GM21423 (cell line): Measurements from ENCODE around the gene MSTO1.
"Not testable (repeated sequence)": the region's sequence is repeated elsewhere in the genome, so short reads cannot be mapped to it uniquely, and the experiment has no call there.

Source experiments
- ATAC-seq: cut with Tn5 transposase; IDR thresholded peaks from one replicate; pipeline ENCODE4 v1.9.1; 2021; ENCODE audit warnings: mild to moderate bottlenecking, moderate library complexity; ENCODE audit not compliant: unreplicated experiment

Gene MSTO1

DNA sequence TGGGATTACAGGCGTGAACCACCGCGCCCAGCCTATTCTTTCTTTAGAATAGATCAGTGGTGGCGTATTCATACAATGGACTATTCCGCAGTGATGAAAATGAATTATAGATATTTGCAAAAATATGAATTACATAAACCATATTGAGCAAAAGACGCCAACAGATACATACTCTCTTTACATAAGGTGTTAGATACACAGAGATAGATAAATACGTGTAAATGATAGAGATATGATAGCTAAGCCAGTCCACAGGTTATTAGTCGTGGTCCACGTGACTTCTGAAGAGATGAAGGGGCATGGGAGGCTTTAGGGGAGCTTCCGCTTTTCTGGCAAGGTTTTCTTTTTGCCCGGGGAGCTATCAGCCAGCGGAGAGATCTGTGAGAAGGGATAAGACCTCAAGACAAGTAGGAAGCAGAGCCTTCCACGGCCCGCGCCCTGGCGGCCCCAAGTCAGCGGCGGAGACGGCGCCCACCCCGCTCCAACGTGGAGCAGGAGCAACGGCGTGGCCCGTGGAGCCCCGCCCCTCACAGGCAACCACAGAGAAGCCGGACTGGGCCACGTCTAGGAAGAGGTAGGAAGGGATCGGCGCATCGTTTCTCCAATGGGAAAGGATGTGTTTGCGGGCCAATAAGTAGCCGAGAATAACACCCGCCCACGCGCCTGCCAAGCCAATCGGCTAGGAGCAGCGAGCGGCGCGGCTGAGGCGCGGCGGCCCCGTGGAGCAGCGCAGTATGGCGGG is at the start of gene MSTO1:
MSTO1 (plus strand) TSS at position 704 of the 742 bp plus-strand sequence; CDS start at position 735, 31 bp downstream.
- ATAC-seq: peak; percentile 93

DNA sequence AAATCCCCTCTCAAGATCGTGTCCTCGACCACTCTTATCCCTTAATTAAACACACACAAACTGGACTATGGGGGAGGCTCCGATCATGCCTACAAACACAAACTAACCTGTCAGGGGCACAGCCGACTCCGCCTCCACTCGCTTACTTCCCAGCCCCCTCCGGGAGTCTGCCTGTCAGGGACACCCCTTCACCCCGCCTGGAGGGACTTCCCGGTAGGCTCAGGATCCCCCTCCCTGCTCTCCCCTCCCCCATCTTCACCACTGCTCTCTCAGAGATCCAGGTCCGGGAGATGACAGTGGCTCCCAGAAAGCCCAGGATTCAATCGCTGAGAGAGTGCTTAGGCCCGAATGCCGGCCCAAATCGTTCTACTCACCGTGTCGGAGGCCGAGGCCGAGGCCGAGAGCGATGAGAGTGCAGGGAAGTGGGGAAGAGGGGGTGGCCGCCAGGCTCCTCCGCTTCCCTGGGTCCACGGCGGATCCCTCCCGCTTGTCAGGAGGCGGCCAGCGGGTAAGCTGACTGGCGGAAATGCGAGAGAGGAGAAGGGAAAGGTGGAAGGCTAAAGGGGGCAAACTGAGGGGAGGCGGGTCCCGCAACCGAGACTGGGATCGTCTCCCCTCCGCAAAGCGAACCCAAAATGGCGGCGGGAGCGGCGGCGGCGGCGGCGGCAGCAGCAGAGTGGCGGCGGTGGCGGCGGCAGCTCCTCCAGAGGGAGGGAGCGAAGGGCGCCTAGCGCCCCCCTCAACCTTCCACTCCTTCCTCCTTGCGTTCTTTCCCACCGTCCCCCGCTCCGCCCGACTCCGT is 48.0 kb upstream of the MSTO1 start:
- ATAC-seq: peak; percentile 18

DNA sequence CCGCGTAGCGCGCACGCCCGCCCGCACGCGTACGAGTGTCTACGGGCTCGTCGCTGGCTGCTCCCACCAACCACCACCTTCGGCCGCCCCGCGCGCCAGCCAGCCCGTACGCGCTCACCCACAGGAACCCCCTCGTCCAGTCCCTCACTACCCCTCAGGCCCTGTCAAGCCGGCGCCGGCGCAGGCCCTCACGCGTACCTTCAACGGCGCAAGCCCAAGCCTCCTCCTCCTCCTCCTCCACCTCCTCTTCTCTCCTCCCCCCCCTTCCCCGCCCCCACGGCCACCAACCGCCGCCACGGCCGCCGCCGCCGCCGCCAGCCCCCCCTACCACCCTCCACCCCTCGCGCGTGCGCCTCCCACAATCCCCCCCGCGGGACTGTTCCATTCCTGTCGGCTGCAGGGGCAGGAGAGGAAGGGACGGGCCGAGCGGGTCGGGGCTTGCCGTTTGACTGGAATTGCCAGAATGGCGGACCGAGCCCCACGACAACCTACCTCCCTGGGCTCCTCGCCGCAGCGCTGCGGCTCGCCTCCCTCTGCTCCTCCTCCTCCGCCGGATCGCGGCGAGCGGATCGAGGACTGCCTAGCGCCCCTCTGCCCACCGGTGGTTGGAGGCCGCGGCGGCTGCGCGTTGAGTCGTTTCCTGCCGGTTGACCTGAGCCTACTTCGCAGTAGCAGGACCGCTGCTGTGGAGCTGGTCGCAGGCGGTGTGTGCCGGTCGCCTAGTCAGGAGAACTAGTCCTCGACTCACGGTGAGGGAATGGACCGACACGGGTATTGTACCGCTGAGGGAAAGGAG is 47.2 kb upstream of the MSTO1 start, which contains the start of gene ASH1L:
ASH1L (minus strand) TSS at position 223 of the 796 bp plus-strand sequence. CDS start 41,284 bp downstream, outside the sequence.
- ATAC-seq: peak; percentile 71

DNA sequence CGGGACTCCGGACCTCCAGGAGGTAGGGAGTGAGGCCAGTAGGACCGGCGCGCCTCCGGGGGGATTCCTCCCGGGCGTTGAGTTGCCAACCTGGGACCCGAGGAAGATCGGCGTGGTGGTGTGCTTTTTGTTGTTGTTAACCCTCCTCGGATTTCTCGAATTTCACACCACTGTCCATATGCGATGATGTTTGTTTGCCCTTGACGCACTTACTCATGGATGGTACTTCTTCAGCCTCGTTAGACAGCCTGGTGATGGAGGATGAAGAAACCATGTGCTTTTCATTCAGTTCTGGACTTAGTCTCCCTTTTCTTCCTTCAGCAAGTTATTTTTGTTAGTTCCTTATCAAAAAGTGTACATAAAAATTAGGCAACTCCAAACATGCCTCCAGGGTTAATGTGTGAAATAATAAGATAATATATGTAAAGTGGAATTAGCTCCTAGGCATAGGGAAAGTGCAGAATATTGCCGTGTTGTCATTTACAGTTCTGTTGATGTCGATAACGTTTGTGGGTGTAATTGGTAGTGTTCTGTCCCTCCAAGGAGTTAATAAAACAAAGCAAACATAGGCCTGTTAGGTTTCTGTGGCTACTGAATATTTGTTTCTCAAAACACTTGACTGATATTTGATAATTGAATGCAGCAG is 46.5 kb upstream of the MSTO1 start:
- ATAC-seq: not testable (repeated sequence)

DNA sequence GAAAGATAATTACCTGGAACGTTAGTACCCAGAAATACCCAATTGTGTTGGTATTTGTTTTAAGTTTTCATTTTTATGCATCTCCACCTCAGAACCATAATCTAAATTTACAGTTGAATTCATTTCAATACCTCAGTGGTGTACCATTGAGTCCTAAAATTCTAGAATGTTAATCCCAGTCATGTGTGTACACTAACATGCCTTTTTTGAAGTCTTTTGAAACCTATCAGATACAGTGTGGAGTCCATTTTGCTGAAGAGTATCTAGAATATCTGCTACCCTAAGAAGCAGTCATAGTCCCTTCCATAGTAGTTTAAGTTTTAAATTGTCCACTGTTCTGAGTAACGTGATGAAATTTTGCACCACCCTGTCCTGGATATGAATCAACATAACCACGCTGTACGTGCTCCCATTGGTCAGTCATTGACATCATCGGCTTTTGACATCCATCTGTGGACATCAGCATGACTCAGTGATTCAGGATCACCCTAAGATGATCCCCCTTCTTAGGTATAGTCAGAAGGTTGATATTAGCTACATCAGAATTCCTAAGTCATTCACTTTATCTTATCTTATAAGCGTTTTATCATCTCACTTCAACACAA is 39.9 kb upstream of the MSTO1 start:
- ATAC-seq: no peak

DNA sequence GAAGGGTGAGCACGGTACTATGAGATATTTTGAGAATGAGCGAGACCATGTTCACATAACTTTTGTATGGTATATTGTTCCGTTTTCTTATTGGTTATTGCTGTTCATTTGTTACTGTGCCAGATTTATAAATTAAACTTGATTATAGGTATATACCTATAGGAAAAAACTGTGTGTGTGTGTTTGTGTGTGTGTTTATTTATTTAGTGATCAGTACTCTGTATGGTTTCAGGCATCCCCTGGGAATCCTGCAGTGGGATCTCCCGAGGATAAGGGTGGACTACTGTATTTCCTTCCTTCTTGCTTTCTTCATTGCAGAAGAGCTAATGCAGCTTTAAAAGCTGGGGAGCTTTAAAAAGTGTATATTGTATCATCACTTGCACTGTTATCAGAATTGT is 39.4 kb upstream of the MSTO1 start:
- no peak for ATAC-seq

DNA sequence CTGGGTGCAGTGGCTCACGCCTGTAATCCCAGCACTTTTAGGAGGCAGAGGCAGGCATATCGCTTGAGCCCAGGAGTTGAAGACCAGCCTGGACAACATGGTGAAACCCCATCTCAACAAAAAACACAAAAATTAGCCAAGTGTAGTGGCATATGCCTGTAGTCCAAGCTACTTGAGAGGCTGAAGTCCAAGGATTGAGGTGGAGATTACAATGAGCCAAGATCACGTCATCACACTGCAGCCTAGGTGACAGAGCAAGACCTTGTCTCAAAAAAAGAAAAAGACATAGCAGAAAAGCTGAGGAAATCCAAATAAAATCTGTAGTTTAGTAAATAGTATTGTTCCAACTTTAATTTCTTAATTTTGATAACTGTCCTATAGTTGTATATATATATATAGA is 35.9 kb upstream of the MSTO1 start:
- ATAC-seq: no peak

DNA sequence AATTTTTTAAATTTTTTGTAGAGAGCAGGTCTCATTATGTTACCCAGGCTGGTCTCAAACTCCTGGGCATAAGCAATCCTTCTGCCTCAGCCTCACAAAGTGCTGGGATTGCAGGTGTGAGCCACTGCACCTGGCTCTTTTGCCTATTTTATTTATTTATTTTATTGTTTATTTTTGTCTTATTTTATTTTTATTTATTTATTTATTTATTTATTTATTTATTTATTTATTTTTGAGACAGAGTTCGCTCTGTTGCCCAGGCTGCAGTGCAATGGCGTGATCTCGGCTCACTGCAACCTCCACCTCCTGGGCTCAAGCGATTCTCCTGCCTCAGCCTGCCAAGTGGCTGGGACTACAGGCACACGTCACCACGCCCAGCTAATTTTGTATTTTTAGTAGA is 34.4 kb upstream of the MSTO1 start:
- ATAC-seq: not testable (repeated sequence)

DNA sequence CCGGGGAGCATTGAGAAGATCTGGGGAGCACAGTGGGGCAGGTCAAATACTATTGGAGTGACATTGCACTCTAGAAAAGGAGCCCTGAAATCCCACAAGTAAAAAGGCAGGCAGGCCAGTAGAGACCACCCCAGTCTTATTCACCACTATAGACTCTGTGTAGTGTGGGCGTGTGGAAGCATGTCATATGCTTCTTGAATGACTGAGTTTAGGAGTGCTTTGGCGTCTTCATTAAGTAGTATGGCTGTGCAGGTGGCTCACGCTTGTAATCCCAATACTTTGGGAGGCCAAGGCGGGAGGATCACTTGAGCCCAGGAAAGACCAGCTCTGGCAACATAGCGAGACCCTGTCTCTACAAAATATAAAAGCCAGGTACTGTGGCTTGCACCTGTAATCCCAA is 26.2 kb upstream of the MSTO1 start:
- ATAC-seq: not testable (repeated sequence)

DNA sequence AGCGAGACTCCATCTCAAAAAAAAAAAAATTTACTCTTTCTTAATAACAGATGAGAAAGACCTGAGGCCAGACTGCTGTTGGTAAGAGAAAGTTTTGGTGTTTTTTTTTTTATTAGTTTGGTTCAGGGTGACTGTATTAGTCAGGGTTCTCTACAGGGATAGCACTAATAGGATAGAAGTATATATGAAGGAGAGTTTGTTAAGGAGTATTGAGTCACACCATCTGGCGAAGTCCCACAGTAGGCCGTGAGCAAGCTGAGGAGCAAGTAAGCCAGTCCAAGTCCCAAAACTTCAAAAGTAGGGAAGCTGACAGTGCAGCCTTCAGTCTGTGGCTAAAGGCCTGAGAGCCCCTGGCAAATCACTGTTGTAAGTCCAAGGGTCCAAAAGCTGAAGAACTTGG is 20.7 kb upstream of the MSTO1 start:
- not testable (repeated sequence) for ATAC-seq

DNA sequence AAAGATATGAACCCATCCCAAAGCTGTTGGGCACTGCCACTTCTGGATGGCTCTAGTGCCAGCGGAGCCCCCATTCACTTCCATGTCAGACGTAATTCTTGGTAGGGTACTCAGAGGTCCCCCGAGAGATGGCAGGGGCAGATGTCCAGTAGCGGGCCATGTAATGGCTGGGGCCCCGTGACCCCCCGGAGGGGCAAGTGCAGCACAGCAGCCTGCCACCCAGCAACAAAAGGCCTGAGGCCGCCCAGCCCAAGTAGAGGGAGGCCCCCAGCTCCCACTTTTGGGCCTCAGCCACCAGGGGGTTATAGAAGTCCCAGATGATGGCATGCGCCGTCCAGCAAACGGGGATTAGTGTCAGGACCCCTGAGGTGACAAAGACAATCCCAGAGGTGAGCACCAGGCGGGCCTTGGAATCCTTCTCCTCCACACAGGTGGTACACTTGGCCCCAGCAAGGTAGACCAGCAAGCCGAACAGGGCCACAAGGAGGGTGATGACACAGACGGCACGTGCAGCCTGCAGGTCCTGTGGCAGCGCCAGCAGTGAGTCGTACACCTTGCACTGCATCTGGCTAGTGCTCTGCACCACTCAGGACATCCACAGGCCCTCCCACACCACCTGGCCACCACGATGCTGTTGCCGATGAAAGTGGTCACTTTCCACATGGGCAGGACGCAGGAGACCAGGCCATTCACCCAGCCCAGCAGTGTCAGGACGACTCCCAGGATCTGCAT is 19.3 kb upstream of the MSTO1 start:
- not testable (repeated sequence) for ATAC-seq

DNA sequence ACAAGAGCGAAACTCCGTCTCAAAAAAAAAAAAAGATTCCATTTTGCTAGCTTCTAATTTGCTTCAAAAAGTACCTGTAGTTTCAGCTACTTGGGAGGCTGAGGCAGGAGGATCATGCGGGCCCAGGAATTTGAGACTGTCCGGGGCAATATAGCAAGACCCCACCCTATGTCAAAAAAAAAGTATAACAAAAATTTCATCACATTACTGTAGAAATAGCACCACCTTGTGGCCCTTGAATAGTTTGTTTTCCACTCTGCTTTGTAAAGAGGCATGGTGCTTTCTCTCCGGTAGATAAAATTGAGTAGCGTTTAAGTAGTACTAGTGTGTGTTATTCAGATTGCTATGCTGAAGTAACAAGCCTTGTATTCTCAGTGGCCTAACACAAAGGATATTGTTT is 18.2 kb upstream of the MSTO1 start:
- ATAC-seq: no peak

DNA sequence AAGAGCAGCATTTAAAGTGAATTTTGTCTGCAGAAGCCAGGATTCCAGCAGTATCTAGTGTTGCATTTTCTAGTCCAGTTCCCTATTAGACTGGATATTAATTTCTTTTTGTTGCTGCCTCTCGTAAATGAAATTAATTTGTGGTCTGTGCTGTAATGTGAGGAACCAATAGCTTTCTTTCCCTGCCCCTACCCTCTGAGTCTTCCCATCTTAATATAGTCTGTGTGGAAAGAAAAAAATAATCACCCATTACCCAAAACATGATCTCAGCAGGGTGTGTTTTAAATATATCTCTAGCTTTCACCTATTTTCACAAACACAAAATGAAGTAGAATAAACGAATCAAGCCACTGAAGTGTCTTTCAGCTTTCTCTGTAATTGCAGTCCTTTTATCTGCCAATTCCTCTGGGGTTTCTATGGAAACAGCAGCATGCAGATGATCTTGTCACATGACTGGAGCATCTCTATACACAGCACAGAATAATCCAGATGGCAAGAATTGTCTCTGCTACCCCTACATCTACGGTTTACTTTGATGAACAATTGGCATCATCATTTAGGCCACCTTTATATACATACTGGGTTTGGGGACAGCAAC is 14.0 kb upstream of the MSTO1 start:
- not testable (repeated sequence) for ATAC-seq

DNA sequence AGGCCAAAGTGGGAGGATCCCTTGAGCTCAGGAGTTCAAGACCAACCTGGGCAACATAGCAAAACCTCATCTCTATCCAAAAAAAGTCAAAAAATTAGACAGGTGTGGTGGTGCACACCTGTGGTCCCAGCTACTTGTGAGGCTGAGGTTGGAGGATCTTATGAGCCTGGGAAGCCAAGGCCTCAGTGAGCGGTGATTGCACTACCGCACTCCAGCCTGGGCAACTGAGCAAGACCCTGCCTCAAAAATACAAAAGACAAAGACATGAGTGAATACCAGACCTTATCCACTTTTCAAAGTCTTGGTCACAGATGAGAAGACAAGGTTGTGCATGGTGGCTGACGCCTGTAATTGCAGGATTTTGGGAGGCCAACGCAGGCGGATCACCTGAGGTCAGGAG is 13.2 kb upstream of the MSTO1 start:
- no peak for ATAC-seq

DNA sequence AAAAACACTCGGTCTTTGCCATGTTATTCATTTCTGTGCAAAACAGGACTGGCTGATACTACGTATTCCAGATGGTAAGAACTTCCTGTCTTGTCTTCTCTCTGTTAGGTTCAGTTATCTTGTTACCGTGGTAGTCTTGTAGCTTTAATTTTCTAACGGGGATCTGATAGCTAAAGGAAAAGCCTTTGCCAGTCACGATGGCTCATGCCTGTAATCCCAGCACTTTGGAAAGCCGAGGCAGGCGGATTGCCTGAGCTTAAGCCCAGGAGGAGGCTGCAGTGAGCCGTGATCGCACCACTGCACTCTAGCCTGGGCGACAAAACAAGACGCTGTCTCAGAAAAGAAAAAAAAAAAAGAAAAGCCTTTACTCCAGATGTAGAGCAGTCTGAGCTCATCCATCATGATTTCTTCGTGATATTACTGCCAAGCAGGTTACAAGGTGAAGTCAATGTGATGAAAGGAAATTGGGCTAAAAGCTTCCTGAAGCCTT is 11.1 kb upstream of the MSTO1 start:
- ATAC-seq: no peak

DNA sequence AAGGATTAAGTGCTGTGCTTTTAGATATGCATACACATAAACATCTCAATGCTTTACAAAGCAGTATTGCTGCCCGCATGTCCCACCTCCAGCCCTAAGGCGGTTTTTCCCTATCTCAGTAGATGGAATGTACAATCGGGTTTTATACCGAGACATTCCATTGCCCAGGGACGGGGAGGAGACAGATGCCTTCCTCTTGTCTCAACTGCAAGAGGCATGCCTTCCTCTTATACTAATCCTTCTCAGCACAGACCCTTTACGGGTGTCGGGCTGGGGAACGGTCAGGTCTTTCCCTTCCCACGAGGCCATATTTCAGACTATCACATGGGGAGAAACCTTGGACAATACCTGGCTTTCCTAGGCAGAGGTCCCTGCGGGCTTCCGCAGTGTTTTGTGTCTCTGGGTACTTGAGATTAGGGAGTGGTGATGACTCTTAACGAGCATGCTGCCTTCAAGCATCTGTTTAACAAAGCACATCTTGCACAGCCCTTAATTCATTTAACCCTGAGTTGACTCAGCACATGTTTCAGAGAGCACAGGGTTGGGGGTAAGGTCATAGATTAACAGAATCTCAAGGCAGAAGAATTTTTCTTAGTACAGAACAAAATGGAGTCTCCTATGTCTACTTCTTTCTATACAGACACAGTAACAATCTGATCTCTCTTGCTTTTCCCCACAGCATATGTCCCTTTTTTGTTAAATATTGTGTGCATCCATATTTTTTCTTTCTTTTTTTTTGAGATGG is 10.0 kb upstream of the MSTO1 start:
- ATAC-seq: not testable (repeated sequence)

DNA sequence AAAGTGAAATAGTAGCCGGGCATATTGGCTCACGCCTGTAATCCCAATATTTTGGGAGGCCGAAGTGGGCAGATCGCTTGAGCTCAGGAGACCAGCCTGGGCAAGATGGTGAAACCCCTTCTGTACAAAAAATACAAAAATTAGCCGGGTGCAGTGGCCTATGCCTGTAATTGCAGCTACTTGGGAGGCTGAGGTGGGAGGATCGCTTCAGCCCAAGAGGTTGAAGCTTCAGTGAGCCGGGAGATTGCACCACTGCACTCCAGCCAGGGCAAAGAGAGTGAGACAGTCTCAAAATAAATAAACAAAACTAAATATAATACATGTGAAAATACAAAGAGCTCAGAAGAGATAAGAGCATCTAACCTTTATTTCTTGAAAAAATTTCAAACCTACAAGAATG is 2.3 kb upstream of the MSTO1 start:
- no peak for ATAC-seq

DNA sequence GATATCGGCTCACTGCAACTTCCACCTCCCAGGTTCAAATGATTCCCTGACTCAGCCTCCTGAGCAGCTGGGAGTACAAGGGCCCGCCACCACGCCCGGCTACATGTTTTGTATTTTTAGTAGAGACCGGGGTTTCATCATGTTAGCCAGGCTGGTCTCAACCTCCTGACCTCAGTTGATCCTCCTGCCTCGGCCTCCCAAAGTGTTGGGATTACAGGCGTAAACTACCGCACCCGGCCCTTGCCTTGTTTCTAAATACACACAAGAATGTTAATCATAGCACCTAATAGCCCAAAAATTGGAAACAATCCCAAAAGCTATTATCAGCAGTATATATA is 1.2 kb upstream of the MSTO1 start:
- no peak for ATAC-seq

DNA sequence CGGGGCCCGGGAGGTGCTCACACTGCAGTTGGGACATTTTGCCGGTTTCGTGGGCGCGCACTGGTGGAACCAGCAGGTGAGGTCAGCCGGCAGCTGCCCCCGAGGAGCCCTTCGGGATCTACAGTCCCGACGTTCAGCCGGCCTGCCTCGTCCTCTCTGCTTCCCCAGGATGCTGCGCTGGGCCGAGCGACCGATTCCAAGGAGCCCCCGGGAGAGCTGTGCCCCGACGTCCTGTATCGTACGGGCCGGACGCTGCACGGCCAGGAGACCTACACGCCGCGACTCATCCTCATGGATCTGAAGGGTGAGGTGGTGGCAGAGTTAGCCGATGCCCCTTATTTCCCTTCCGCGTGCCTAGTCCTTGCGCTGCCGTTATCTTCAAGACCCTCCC is 234 bp downstream of the MSTO1 start:
- ATAC-seq: not testable (repeated sequence)
